Right atrium auricular region (tissue), 2 donors: ENCODE results near the gene SLC27A1. TPM values are rescaled to one million over a fixed set of nuclear protein-coding genes. Genes with fewer than 3 reads are reported as not detected.
"Not testable (repeated sequence)": the region's sequence is repeated elsewhere in the genome, so short reads cannot be mapped to it uniquely, and the experiment has no call there.

ENCODE experiments used
- DNase-seq: peaks from one replicate; pipeline ENCODE4 v3.0.0-alpha.2; 2019; ENCODE audit warnings: low spot score
- H3K27ac ChIP-seq, 2 donors: fragments of 200-600 bp; sonication (generic); 1 replicate in 1 of 2; 2 replicates in 1 of 2; pipeline ENCODE4 v1.5.1; 2016 to 2019
- H3K27me3 ChIP-seq, 2 donors: fragments of 200-600 bp; sonication (generic); one replicate each; pipeline versions ENCODE4 v1.5.1 to v1.6.0; 2017 to 2019
- H3K36me3 ChIP-seq: fragments of 200-600 bp; sonication (generic); one replicate; pipeline ENCODE4 v1.5.1; 2016
- H3K4me1 ChIP-seq, 2 donors: fragments of 200-600 bp; sonication (generic); one replicate each; pipeline versions ENCODE4 v1.5.1 to v1.6.0; 2017 to 2019
- H3K4me3 ChIP-seq, 2 donors: fragments of 200-600 bp; sonication (generic); 1 replicate in 1 of 2; 2 replicates in 1 of 2; pipeline ENCODE4 v1.5.1; 2017 to 2019; ENCODE audit warnings: mild to moderate bottlenecking in 1 of 2, moderate library complexity in 1 of 2
- H3K9me3 ChIP-seq, 2 donors: fragments of 200-600 bp; sonication (generic); one replicate each; pipeline ENCODE4 v1.5.1; 2019
- total RNA-seq, 2 donors: library from RNA; depleted of rRNA; stranded (reverse); fragments of >200 nt; gene quantifications; one replicate each; pipeline ENCODE4 v1.1.0, GENCODE V29; 2016
- TF ChIP-seq, protein P1 (sequence below), 2 donors: fragments of 200-600 bp; sonication (generic); IDR thresholded peaks; one replicate each; pipeline ENCODE4 v1.5.1; 2019; ENCODE audit warnings: antibody characterized with exemption in 2 of 2

Gene SLC27A1
- total RNA-seq, 2 donors from 2014 or later: 31.2 to 65.6 TPM

DNA sequence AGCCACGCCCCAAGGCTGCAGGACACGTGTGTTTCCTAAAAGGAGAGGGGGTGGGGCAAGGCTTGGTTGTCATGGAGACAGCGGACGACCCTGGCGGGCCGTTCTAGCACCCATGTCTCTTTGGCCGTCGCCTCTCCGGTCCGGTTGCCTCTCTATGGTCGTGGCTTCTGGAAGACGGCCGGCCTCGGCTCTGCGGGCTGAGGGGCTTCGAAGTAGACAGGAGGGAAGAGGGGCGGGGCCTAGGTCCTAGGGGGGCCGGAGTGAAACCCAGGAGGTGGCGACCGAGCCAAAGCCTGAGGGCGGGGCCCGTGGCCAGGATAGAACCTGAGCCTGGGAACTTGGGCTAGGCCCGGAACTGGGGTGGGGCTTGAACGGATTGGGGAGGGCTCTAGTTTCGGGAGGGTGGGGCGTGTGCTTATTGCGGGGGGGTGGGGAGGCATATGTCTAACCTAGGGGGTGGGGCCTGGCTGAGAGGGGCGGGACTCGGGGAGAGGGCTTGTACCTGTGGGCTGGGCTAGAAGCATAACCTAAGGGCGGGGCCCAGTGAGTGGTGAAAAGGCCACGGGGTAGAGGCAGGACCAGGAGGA, 750 bp upstream of the SLC27A1 start:
- Histone ChIP-seq H3K4me3 (peak overlapping the region; percentile 75 to 93), H3K9me3 (no peaks in the 10 kb centered on the region), H3K27me3 (no peaks in the 10 kb centered on the region), H3K27ac (peak overlapping the region; percentile 90 to 93), H3K4me1 (peaks cover 0 to 29% of the 10 kb centered on the region in 2 donors), H3K36me3 (peaks cover 2% of the 10 kb centered on the region)
- TF ChIP-seq, protein P1, sequence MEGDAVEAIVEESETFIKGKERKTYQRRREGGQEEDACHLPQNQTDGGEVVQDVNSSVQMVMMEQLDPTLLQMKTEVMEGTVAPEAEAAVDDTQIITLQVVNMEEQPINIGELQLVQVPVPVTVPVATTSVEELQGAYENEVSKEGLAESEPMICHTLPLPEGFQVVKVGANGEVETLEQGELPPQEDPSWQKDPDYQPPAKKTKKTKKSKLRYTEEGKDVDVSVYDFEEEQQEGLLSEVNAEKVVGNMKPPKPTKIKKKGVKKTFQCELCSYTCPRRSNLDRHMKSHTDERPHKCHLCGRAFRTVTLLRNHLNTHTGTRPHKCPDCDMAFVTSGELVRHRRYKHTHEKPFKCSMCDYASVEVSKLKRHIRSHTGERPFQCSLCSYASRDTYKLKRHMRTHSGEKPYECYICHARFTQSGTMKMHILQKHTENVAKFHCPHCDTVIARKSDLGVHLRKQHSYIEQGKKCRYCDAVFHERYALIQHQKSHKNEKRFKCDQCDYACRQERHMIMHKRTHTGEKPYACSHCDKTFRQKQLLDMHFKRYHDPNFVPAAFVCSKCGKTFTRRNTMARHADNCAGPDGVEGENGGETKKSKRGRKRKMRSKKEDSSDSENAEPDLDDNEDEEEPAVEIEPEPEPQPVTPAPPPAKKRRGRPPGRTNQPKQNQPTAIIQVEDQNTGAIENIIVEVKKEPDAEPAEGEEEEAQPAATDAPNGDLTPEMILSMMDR (IDR thresholded peaks at IDR 0.05): no peak
- peak; percentile 96 for DNase-seq

DNA sequence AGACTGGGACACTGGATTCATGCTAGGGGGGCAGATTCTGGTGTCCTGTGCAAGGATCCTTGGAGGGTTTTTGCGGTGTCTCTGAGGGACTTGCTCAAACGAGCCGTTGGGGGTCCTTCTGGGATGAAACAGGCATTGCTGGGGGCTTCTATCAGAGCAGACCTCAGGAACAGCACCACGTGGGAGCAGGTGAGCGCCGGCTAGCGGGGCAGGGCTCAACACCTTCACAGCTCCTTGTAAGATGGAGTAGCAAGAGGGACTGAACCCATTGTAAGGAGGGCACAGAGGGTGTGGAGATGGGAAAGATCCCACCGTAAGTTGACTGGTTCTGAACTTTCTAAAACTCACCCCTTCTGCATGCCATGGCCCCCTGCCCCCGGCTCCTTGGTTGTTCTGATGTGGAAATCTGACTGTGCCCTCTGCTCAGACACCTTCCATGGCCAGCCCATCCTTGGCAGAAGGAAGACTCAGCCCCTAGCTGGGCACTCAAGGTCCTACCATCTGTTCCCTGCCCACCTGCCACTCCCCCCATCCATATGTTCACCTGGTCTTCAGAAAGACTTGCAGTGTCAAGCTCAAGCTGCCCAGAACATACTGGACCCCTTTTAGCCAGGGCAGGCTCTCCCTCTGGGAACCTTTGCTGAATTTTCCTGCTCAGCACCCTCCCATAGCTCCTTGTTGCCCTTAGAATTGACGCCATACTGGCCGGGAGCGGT, 1.2 kb downstream of the SLC27A1 start:
- Histone ChIP-seq H3K36me3 (peaks cover 2% of the 10 kb centered on the region), H3K27ac (peak overlapping the region; percentile 90 to 93), H3K27me3 (no peaks in the 10 kb centered on the region), H3K4me1 (peaks cover 0 to 40% of the 10 kb centered on the region in 2 donors), H3K9me3 (no peaks in the 10 kb centered on the region), H3K4me3 (peak overlapping the region in 1 of 2 donors; percentile 93)
- no peak for DNase-seq
- TF ChIP-seq, protein P1 (IDR thresholded peaks at IDR 0.05): no peak

DNA sequence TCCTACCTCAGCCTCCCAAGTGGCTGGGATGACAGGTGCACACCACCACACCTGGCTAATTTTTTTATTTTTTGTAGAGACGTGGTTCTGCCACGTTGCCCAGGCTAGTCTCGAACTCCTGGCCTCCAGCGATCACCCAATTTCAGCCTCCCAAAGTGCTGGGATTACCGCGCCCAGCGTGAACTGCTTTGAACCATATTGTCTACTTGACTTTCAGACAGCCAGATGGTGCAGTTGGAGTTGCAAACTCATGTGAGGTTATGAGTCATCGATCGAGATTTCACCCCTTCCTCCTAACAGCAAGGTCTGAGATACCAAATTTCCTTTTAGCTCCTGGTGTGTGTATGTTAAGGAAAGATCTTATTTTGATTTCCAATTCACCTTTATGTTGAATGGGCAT, 2.7 kb downstream of the SLC27A1 start:
- Histone ChIP-seq H3K4me3 (no peak overlapping the region), H3K27ac (peak overlapping the region; percentile 47 to 49), H3K9me3 (no peaks in the 10 kb centered on the region), H3K4me1 (peaks cover 0 to 40% of the 10 kb centered on the region in 2 donors), H3K36me3 (peaks cover 2% of the 10 kb centered on the region), H3K27me3 (no peaks in the 10 kb centered on the region)
- no peak for DNase-seq
- TF ChIP-seq, protein P1 (IDR thresholded peaks at IDR 0.05): no peak

DNA sequence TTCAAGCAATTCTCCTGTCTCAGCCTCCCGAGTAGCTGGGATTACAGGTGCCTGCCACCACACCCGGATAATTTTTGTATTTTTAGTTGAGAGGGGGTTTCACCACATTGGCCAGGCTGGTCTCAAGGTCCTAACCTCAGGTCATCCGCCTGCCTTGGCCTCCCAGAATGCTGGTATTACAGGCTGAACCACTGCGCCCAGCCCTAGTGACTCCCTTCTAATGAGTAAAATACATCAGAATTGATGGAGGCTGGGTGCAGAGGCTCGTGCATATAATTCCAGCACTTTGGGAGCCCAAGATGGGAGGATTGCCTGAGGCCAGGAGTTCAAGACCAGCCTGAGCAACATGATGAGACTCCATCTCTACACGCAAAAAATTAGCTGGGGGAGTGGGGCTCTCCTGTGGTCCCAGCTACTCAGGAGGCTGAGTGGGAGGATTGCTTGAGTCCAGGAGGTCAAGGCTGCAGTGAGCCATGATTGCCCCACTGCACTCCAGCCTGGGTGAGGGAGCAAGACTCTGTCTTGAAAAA, 4.8 kb downstream of the SLC27A1 start:
- peak overlapping the region; percentile 78 for H3K27ac ChIP-seq
- H3K36me3 ChIP-seq, DNase-seq, H3K4me3 ChIP-seq, H3K9me3 ChIP-seq, H3K27me3 ChIP-seq: not testable (repeated sequence)
- peaks cover 0 to 29% of the 10 kb centered on the region in 2 donors for H3K4me1 ChIP-seq

DNA sequence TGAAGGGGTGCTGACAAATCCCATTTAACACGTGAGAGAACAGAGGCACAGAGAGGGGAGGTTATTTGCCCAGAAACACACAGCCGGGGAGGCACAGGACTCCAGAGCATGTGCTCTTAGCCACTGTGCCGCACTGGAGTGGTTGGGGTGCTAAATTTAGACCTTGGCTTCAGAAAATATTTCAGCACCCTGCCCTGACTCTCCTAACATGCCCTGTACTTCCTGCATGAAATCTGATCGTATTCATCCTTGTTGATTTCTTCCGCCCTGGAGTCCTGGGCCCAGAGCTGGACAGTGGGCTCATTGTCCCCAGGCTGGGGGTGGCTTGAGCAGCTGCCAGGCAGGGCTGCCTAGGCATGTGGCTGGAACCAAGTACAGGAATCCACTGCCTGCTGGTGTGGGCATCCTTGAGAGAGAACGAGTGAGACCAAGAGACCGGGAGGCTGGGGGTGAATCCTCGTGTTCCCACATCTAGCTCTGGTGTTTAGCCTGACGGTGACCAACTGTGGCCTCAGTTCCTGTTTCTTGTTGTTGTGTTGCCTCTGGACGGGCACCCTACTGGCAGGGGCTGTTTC, 5.3 kb downstream of the SLC27A1 start:
- peak; percentile 66 for DNase-seq
- Histone ChIP-seq H3K4me1 (peaks cover 0 to 29% of the 10 kb centered on the region in 2 donors), H3K4me3 (no peak overlapping the region), H3K27me3 (no peaks in the 10 kb centered on the region), H3K9me3 (no peaks in the 10 kb centered on the region), H3K36me3 (peaks cover 2% of the 10 kb centered on the region), H3K27ac (peak overlapping the region; percentile 78)
- TF ChIP-seq, protein P1 (IDR thresholded peaks at IDR 0.05): no peak

DNA sequence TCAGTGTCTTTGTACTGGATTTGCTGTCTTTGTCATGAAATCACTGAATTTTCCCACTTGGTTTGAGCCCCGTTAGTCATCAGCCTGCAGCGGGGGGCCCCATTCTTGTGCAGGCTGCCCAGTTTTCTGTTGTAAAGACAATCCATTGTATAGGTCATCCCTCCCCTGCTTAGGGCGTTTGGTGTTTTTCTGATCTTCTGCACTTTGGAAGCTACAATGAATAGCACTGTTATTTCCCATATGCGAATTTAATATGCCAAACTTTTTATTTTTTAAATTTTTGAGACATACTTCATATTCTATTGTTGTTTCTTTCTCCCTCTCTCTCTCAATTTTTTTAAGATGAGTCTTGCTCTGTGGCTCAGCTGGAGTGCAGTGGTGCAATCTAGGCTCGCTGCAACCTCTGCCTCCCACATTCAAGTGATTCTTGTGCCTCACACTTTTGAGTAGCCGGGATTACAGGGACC, 9.0 kb downstream of the SLC27A1 start:
- H3K4me3 ChIP-seq: no peak overlapping the region
- H3K27me3 ChIP-seq: no peaks in the 10 kb centered on the region
- H3K9me3 ChIP-seq: no peaks in the 10 kb centered on the region
- H3K4me1 ChIP-seq: peaks cover 0 to 21% of the 10 kb centered on the region in 2 donors
- H3K36me3 ChIP-seq: no peaks in the 10 kb centered on the region
- DNase-seq: no peak
- TF ChIP-seq, protein P1 (IDR thresholded peaks at IDR 0.05): no peak
- no peak overlapping the region for H3K27ac ChIP-seq
